HT-29 (cell line): Measurements from ENCODE around the gene ADAM19. TPM values are rescaled to one million over a fixed set of nuclear protein-coding genes. Genes with fewer than 3 reads are reported as not detected.
A peak's percentile ranks its signal among the peaks of the same experiment; 100 is the strongest.

Experiments used
- DNase-seq: peaks from one replicate; pipeline ENCODE4 v3.0.0-alpha.2; 2015; ENCODE audit warnings: low spot score
- total RNA-seq: library from RNA; depleted of rRNA; stranded (reverse); fragments of >200 nt; shearing (Covaris generic); gene quantifications from 2 replicates; pipeline ENCODE4 v1.2.3, GENCODE V29; 2014

Gene ADAM19
- total RNA-seq, 1 experiment from 2014 or later: 11.2 TPM

- DNase-seq: no peak
Observed at GRCh38 chr5:157544623-157544989, 31.0 kb downstream of the ADAM19 start.

DNA sequence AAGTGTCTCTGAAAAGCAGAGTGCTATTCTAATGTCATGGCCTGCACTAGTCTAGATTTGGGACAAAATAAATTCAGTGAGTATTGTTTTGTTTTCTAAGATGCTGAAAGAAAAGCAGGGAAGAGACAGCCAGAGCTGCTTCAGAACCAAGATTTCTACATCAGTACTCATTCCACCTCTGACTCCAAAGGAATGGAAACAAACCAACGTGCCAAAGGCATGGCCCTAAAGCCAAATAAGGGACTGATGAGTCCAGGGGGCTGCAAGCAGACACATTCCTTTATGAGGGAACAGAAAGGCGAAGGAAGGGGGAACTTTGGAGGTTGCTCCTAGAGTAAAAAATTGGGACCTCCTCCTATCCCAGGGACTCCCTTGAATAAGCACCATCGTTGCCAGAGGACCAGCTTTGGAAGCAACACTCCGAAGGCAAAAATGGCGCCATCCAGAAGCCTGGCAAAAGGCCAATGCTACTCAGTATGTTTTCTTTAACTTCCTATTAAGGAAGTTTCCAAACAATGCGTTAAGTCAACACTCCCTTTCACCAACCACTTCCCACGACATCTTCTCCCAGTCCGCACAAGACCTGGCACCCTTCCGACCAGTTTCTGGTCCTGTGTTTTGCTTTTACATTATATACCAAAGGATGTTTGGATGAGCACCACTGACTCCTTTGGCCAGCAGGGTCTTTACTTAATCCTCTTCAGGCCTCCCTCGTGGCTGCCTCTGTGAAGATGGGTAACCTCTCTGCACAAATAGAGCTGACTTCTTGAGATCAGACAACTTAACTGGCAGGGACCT lies 31.6 kb downstream of the ADAM19 start:
- DNase-seq: no peak

GRCh38 chr5:157542282-157543000 lies 33.1 kb downstream of the ADAM19 start:
- DNase-seq: no peak

- no peak for DNase-seq
Observed at GRCh38 chr5:157541447-157542118, 34.0 kb downstream of the ADAM19 start.

GRCh38 chr5:157540707-157541446 lies 34.7 kb downstream of the ADAM19 start:
- no peak for DNase-seq

DNA sequence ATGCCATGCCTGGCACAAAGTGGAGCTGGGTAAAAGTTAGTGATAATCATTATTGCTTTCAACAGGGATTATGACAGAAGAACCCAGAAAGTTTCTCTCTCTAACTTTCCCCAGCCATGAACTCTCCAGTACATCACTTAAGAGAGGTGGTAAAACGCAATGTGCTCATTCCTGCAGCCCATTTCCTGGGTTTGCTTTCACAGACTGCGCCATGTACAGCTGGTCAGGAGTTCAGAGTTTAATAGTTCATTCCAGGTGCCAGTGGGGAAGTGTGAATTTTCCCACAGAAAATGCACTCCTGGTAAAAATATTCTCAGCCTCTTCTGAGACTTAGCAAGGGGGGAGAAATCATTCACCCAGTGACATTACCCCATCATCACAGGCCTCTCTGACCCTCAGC lies 35.5 kb downstream of the ADAM19 start:
- no peak for DNase-seq

DNA sequence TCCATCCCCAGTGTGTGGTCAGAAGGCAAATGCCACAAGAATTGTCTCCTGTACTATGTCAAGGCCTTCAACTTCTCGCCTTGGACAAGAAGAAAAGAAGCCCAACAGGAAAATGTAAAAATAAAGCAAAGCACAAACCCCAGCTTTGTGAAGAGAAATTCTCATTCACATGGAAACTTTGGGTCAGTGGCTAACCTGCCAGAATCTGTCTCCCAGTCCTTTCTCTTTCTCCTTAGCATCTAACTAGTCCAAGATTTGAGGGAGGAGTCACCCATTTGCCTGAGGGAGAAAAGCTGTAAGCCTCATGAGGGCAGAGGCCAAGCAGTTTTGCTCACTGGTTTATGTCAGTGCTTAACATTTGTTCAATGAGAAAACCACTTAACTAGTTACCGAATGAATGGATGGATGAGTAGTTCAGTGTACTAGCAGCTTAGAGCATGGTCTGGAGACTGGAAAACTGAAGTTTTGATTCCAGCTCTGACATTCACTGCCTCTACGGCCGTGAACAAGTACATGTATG lies 36.0 kb downstream of the ADAM19 start:
- DNase-seq: no peak

DNA sequence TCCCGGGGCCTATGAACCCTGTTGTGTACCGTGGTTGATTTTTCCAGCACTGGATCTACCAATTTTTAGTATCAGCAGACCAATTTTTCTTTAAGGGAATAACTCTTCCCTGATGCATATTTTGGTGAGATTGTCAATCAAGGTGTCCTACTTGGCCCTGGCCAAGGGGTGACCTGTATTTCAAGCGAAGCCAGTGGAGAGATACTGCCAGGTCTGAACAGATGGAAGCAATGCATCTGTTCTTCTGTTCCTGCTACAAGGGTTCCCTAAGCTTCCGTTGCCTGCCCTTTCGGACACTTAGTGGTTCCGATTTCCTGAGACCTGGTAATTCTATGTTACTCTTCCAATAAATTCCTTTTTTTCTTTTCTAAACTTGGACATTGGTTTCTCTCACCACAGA lies 37.3 kb downstream of the ADAM19 start:
- DNase-seq: no peak

DNA sequence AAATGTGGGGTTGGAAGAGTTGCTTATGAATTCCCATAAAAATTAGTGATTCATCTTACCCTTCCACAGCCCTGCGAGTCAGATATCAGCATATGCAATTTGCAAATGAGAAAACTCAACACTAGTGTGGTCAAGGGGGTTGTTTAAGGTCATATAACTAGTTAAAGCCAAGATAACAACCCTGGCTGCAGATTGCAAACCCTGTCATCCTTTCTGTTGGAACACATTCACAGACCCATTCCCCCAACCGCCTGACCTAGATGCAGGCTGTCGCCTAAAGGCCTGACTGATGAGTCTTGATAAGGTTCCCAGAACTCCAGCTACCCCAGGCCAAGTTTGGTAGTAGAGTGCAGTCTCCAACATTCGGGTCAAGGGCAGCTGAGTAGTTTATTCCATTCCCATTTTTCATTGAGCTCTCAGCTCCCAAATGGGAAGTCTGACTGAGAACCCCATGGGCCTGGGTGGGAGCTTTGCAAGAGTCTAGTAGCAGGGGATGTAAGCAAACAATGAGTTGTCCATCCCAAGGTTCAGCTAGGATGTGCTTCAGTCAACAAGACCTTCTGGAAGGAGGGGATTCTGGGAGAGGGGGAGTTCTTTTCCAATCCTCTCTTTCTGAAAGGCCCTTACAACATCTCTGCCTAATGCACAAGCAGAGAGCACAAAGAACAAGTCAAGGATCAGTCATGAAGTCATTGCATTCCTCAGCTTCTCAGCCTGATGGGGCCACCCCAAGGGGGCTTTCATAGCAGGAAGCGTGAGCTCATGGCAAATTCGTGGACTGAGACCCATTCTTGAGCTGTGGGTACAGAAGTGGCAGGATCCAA lies 40.3 kb downstream of the ADAM19 start:
- DNase-seq: no peak

GRCh38 chr5:157533011-157533481 lies 42.5 kb downstream of the ADAM19 start:
- peak; percentile 44 for DNase-seq

- no peak for DNase-seq
Observed at GRCh38 chr5:157532022-157532421, 43.6 kb downstream of the ADAM19 start.

GRCh38 chr5:157530226-157530972 lies 45.2 kb downstream of the ADAM19 start:
- DNase-seq: no peak

DNA sequence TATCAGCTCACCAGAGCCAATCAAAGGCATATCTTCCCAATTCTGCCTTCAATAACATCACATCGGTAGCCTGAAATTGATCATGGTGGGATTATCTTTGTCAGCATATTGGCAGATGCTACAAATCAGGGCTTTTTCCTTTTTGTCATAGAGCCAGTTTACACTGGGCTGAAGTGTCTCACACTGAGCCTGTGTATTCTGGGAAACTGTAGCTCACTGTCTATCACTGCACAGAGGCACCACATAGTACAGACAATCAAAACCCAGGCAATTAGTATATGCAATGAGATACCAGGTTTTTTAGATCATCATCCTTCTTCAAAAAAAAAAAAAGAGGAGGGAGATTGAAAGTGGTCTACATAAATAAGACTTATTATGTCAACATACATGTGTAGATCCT lies 46.6 kb downstream of the ADAM19 start:
- no peak for DNase-seq

DNA sequence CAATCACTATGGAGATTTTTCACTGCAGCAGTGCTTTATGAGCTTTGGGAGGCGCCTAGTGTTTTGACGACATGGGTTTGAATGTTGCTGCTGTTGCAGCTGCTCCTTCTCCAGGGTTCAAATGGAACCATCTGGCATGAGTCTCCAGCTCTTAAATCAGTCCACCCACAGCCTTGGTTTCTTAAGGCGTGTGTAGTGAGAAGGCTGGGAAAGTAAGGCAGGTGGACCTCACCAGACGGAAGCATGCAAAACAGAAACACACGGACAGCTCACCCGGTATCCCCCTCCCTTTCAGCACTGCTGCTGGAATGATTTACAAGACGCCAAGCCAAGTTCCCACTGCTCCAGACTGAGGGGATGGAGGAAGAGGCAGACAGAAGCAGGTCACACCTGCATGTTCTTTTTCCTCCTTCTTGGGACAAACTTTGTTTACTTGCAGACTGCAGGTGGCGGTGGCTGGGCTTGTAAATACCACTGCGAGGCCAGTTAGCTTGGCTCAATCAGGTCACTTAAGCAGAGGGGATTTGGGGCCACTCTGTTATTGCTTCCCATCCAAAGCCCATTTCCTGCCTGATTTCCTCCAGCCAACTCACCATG lies 47.4 kb downstream of the ADAM19 start:
- DNase-seq: no peak

DNA sequence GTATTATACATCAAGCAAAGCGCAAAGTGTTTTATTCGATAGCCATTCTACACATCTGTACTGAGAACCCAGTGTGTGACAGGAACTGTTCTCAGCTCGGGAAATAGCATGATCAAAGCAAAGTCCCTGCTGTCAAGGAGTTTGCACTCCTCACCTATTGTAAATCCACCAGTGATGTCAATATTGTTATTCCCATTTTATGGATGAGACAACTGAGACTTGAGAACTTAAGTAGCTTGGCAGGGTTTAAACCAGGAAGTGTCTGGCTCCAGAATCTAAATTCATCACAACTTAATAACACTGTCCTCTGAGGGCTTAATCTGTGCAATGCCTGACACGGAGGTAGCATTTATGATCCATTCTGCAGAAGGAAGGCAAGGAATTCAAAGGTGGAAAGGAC lies 50.7 kb downstream of the ADAM19 start:
- DNase-seq: no peak

DNA sequence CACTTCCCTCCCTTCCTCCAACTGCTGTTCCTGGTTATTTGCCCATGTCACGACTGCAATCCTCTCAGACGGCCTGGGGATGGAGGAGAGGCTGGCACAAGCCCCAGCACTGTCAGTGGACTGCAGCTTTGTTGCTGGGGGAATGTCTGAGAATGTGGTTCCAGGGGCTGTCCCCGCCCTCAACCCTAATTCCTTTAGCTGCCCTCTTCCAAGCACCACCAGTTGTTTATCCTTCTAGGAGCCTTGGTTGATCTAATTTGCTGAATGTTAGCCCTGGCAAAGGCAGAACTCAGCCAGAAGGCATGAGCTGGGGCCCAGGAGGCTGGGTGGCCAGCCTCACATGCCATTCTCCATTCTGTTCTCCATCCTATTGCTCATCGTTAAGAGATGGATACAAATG lies 51.6 kb downstream of the ADAM19 start:
- DNase-seq: no peak

DNA sequence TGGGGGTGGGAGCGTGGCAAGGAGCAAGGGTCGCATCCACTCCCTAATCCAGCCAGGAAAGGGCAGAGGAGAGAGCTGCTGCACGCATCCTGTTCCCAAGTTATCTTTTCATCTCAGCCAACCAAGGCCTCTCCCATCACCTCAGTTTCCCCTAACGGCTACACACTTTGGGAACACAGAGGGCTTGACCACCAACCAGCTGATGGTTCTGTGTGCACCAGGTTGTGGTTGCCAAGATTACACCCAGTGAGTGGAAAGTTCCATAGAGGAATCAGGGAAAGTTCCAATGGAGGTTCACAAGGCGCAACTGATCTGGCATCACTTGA lies 53.9 kb downstream of the ADAM19 start:
- no peak for DNase-seq

GRCh38 chr5:157520911-157521703 lies 54.5 kb downstream of the ADAM19 start:
- DNase-seq: peak; percentile 31
